CD14-positive monocyte (primary cell): ENCODE measurements around the gene SKP2. TPM values are rescaled to one million over a fixed set of nuclear protein-coding genes. Genes with fewer than 3 reads are reported as not detected.

Experiments
- DNase-seq, 3 donors: peaks; one replicate each; pipeline ENCODE4 v3.0.0-alpha.2; 2011 to 2022
- H2AFZ ChIP-seq: 2 replicates; pipeline ENCODE4 v1.6.0; 2012; ENCODE audit warnings: mild to moderate bottlenecking, low read depth, low read length, inconsistent platforms; ENCODE audit not compliant: insufficient read depth, poor library complexity, severe bottlenecking
- H3K27ac ChIP-seq, 2 donors: 1 replicate in 1 of 2; 2 replicates in 1 of 2; pipeline ENCODE4 v1.5.1; 2012 to 2013; ENCODE audit warnings: low read length in 2 of 2, control low read depth in 1 of 2, inconsistent platforms in 1 of 2, low read depth in 1 of 2, mild to moderate bottlenecking in 1 of 2
- H3K27me3 ChIP-seq, 2 donors: one replicate each; pipeline versions ENCODE4 v1.6.0 to v1.6.1; 2011 to 2013; ENCODE audit warnings: low read length in 2 of 2; ENCODE audit not compliant: control insufficient read depth in 2 of 2, insufficient read depth in 2 of 2
- H3K36me3 ChIP-seq, 2 donors: replicated peaks in 1 of 2; 1 replicate in 1 of 2; 2 replicates in 1 of 2; pipeline versions ENCODE4 v1.5.1 to v1.6.1; 2012 to 2013; ENCODE audit warnings: low read length in 2 of 2, control low read depth in 1 of 2, inconsistent platforms in 1 of 2, mild to moderate bottlenecking in 1 of 2; ENCODE audit not compliant: insufficient read depth in 2 of 2, control insufficient read depth in 1 of 2
- H3K4me1 ChIP-seq, 2 donors: 1 replicate in 1 of 2; 2 replicates in 1 of 2; pipeline versions ENCODE4 v1.5.1 to v1.6.1; 2012 to 2013; ENCODE audit warnings: low read length in 2 of 2, control low read depth in 1 of 2, inconsistent platforms in 1 of 2, mild to moderate bottlenecking in 1 of 2, moderate library complexity in 1 of 2; ENCODE audit not compliant: insufficient read depth in 2 of 2, control insufficient read depth in 1 of 2
- H3K4me2 ChIP-seq: replicated peaks from 2 replicates; pipeline ENCODE3; 2012; ENCODE audit warnings: low read length, moderate library complexity, mild to moderate bottlenecking; ENCODE audit not compliant: poor library complexity, severe bottlenecking; ENCODE audit errors: extremely low read depth
- H3K4me3 ChIP-seq, 3 experiments: fragments of 200-600 bp in 1 of 3; sonication (generic) in 1 of 3; replicated peaks in 1 of 3; 1 replicate in 2 of 3; 2 replicates in 1 of 3; pipeline ENCODE4 v1.5.1; 2011 to 2013; ENCODE audit warnings: low read length in 3 of 3, mild to moderate bottlenecking in 3 of 3, control low read depth in 2 of 3, low read depth in 2 of 3, inconsistent platforms in 1 of 3, moderate library complexity in 1 of 3
- H3K79me2 ChIP-seq: 2 replicates; pipeline ENCODE4 v1.6.0; 2012; ENCODE audit warnings: mild to moderate bottlenecking, control low read depth, inconsistent platforms, low read length, moderate library complexity; ENCODE audit not compliant: insufficient read depth
- H3K9ac ChIP-seq: 2 replicates; pipeline ENCODE4 v1.6.0; 2017; ENCODE audit warnings: low read length, mild to moderate bottlenecking; ENCODE audit not compliant: insufficient read depth, poor library complexity, severe bottlenecking
- H3K9me3 ChIP-seq, 2 donors: replicated peaks in 1 of 2; 1 replicate in 1 of 2; 2 replicates in 1 of 2; pipeline versions ENCODE4 v1.5.1 to v1.6.1; 2012 to 2013; ENCODE audit warnings: low read length in 2 of 2, control low read depth in 1 of 2; ENCODE audit not compliant: control insufficient read depth in 1 of 2, insufficient read depth in 1 of 2
- H4K20me1 ChIP-seq: 2 replicates; pipeline ENCODE4 v1.6.0; 2012; ENCODE audit warnings: mild to moderate bottlenecking, low read length, control low read depth, moderate library complexity; ENCODE audit not compliant: insufficient read depth
- H3K27ac Mint-ChIP-seq, 7 donors: one replicate each; pipeline ENCODE4 v1.8.0; 2020; ENCODE audit warnings: mild to moderate bottlenecking in 7 of 7, mixed read lengths in 7 of 7, moderate library complexity in 6 of 7, inconsistent platforms in 2 of 7
- H3K27me3 Mint-ChIP-seq, 3 donors: one replicate each; pipeline ENCODE4 v1.8.0; 2021 to 2022; ENCODE audit warnings: low read depth in 3 of 3, mild to moderate bottlenecking in 3 of 3, mixed read lengths in 3 of 3, moderate library complexity in 3 of 3, inconsistent platforms in 1 of 3
- H3K36me3 Mint-ChIP-seq, 2 donors: one replicate each; pipeline ENCODE4 v1.8.0; 2020; ENCODE audit warnings: mixed read lengths in 2 of 2, inconsistent platforms in 1 of 2, mild to moderate bottlenecking in 1 of 2
- H3K4me1 Mint-ChIP-seq: one replicate; pipeline ENCODE4 v1.8.0; 2020; ENCODE audit warnings: mild to moderate bottlenecking, mixed read lengths
- H3K4me3 Mint-ChIP-seq, 2 donors: one replicate each; pipeline ENCODE4 v1.8.0; 2020; ENCODE audit warnings: mild to moderate bottlenecking in 2 of 2, mixed read lengths in 2 of 2, moderate library complexity in 1 of 2
- H3K9me3 Mint-ChIP-seq, 7 donors: one replicate each; pipeline ENCODE4 v1.8.0; 2020 to 2022; ENCODE audit warnings: mixed read lengths in 7 of 7, mild to moderate bottlenecking in 6 of 7, moderate library complexity in 6 of 7, inconsistent platforms in 2 of 7
- CTCF ChIP-seq: fragments of 200-600 bp; IDR thresholded peaks from one replicate; pipeline ENCODE4 v1.8.0; 2022; ENCODE audit warnings: antibody characterized with exemption, mild to moderate bottlenecking
- WGBS: methylation state at CpG from one replicate; pipeline ENCODE4 v1.1.5; 2013; ENCODE audit warnings: missing lambda C conversion rate; ENCODE audit not compliant: insufficient coverage; 5-methylcytosine and 5-hydroxymethylcytosine counted together
- intact Hi-C, 2 donors: fragments of 100-400 bp; cut with micrococcal nuclease; formaldehyde crosslinking; loops; one replicate each; pipeline versions ENCODE4 v1.15.0 to v1.15.1; 2023
- polyA plus RNA-seq, 3 donors: library from polyadenylated mRNA; depleted of rRNA in 1 of 3; unstranded in 2 of 3; stranded (reverse) in 1 of 3; fragments of 300-500 nt in 2 of 3; fragments of >200 nt in 1 of 3; fragmentation: Illumina TruSeq in 2 of 3; gene quantifications; 1 replicate in 2 of 3; 2 replicates in 1 of 3; pipeline ENCODE4 v1.2.3, GENCODE V29; 2012 to 2021

SKP2 gene
- polyA plus RNA-seq, 3 donors, result 14.4 to 18.0 (median 15.5) TPM

- H3K9me3 ChIP-seq, result no peaks in the 10 kb centered on the region
- H3K27me3 ChIP-seq, result no peaks in the 10 kb centered on the region
- peaks cover 93% of the 10 kb centered on the region for H3K79me2 ChIP-seq
- peak overlapping the region; percentile 99 for H2AFZ ChIP-seq
- peaks cover 21% of the 10 kb centered on the region in 2 donors for H3K36me3 Mint-ChIP-seq
- H3K4me1 ChIP-seq, result peaks cover 19 to 29% of the 10 kb centered on the region in 2 donors
- H3K27ac ChIP-seq, result peak overlapping the region; percentile 46 to 86
- no peak for TF ChIP-seq CTCF
- peak overlapping the region; percentile 88 to 100 (median 92) for H3K4me3 ChIP-seq
- peak overlapping the region; percentile 85 to 94 (median 91) for H3K27ac Mint-ChIP-seq
- peak overlapping the region; percentile 93 to 96 for H3K4me3 Mint-ChIP-seq
- H4K20me1 ChIP-seq, result peaks cover 4% of the 10 kb centered on the region
- DNase-seq, result peak in 2 of 3 donors; percentile 7 to 13
- WGBS, result 3% methylated on average over 9 of the region's 23 CpGs
- peaks cover 34% of the 10 kb centered on the region for H3K4me1 Mint-ChIP-seq
- peak overlapping the region; percentile 85 for H3K4me2 ChIP-seq
- H3K9ac ChIP-seq, result peak overlapping the region; percentile 89
- H3K36me3 ChIP-seq, result peaks cover 9 to 27% of the 10 kb centered on the region in 2 donors
- no peaks in the 10 kb centered on the region for H3K27me3 Mint-ChIP-seq
- H3K9me3 Mint-ChIP-seq, result no peaks in the 10 kb centered on the region
- intact Hi-C loops, result loop anchor here (5.0 kb wide), 2 partner anchors 91 to 1234 kb away; partner anchors contain the start of genes NADK2 (in 2 of the 2), BRIX1 (in 1 of the 2) and RAD1 (in 1 of the 2)
These were observed 1.1 kb upstream of the SKP2 start for GRCh38 chr5:36150676-36151433.

GRCh38 chr5:36152324-36153297, 700 bp downstream of the SKP2 start:
- H3K9me3 Mint-ChIP-seq, result no peaks in the 10 kb centered on the region
- peaks cover 26 to 34% of the 10 kb centered on the region in 2 donors for H3K36me3 Mint-ChIP-seq
- no peak for DNase-seq
- Histone ChIP-seq H3K4me2 (peak overlapping the region; percentile 85), H3K36me3 (peaks cover 9 to 39% of the 10 kb centered on the region in 2 donors), H3K9me3 (no peaks in the 10 kb centered on the region), H2AFZ (peak overlapping the region; percentile 99), H3K79me2 (peaks cover 85% of the 10 kb centered on the region), H3K27ac (peak overlapping the region in 1 of 2 donors; percentile 86), H3K4me1 (peaks cover 23 to 35% of the 10 kb centered on the region in 2 donors), H3K4me3 (peak overlapping the region; percentile 88 to 100 (median 92)), H4K20me1 (no peaks in the 10 kb centered on the region), H3K27me3 (no peaks in the 10 kb centered on the region), H3K9ac (peak overlapping the region; percentile 89)
- intact Hi-C loops, result loop anchor here (5.0 kb wide), 2 partner anchors 90 to 1235 kb away; partner anchors contain the start of genes NADK2 (in 2 of the 2), BRIX1 (in 1 of the 2) and RAD1 (in 1 of the 2)
- H3K4me1 Mint-ChIP-seq, result peaks cover 42% of the 10 kb centered on the region
- no peak for TF ChIP-seq CTCF
- peak overlapping the region in 6 of 7 donors; percentile 69 to 93 (median 82) for H3K27ac Mint-ChIP-seq
- H3K27me3 Mint-ChIP-seq, result no peaks in the 10 kb centered on the region
- peak overlapping the region; percentile 93 to 96 for H3K4me3 Mint-ChIP-seq
- WGBS, result 14% methylated on average over 18 of the region's 24 CpGs
